ENCODE measurements around the gene ACSM2B.
"Not testable (repeated sequence)": the region's sequence is repeated elsewhere in the genome, so short reads cannot be mapped to it uniquely, and the experiment has no call there.

GRCh38 chr16:20589486-20589885 lies 13.3 kb upstream of the ACSM2B start:
- TF ChIP-seq POLR2A, CTCF (IDR thresholded peaks at IDR 0.05): not testable (repeated sequence)

Measured in uterus (tissue), 2 donors.